ENCODE results near the gene HLA-DQA2.
"Not testable (repeated sequence)": the region's sequence is repeated elsewhere in the genome, so short reads cannot be mapped to it uniquely, and the experiment has no call there.

The HLA-DQA2 gene

DNA sequence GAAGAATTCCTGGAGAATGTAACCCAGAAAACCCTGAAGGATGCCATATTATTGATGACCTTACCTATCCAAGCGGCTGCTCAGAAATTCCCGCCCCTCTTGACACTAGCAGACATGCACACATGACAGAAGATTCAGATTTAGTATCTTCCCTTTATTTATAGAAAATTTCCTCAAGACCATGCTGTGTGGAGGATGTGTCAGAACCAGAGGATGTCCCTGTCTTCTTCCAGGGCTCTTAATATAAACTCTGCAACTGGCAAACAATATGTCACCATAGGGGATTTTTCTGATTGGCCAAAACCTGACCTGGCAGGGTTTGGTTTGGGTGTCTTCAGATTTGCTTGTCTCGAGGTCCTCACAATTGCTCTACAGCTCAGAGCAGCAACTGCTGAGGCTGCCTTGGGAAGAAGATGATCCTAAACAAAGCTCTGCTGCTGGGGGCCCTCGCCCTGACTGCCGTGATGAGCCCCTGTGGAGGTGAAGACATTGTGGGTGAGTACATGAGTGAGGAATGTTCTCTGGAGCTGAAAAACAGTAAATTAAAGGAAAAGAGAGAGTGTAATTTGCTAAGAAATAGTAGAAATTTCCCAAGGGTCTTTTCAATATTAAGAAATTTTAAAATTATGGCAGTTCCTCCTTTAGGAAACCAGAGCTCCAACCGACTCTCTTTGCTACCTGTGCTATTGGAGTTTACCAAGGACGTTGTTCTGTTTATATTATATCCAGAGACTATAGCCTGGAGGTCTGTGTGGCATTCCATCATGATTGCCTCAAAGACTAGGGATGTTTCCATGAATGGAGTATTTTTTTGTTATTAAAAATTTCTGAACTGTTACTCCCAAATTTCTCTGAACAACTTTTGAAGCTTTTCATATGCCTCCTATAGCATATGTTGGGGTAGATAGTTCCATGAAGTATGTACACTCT, at the start of gene HLA-DQA2:
TSS of gene HLA-DQA2 (plus strand) at position 361 of the 930 bp plus-strand sequence. CDS start at position 414, 53 bp downstream.
- in situ Hi-C loops (cut with MboI; ENCODE audit: low sequenced_read_pairs) = no loop called here

GRCh38 chr6:32692019-32692418, 49.2 kb upstream of the HLA-DQA2 start:
- in situ Hi-C loops (cut with MboI; ENCODE audit: low sequenced_read_pairs) = no loop called here

DNA sequence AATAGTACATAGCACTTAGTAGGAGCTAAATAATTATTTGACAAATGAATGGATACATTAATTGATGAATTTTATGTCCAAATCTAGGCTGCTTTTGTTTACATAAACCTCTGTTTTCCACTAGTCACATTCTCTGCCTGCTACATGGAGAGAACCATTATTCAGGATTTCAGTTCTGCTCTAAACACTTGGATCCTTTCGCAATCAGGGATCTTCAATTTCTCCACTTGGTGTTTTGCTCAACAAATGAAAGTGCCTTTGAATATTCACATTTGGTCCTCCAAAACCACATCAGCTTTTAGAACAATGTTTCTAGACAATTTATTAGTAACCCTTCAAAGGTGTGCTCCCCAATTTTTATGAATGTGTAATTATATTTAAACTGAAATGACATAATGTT, 44.2 kb upstream of the HLA-DQA2 start:
- in situ Hi-C loops (cut with MboI; ENCODE audit: low sequenced_read_pairs) = no loop called here

- in situ Hi-C loops (cut with MboI; ENCODE audit: low sequenced_read_pairs) = no loop called here
These were observed 40.7 kb upstream of the HLA-DQA2 start for GRCh38 chr6:32700391-32701040.

- in situ Hi-C loops (cut with MboI; ENCODE audit: low sequenced_read_pairs) = no loop called here
These were observed 37.8 kb upstream of the HLA-DQA2 start for GRCh38 chr6:32703347-32703746.

DNA sequence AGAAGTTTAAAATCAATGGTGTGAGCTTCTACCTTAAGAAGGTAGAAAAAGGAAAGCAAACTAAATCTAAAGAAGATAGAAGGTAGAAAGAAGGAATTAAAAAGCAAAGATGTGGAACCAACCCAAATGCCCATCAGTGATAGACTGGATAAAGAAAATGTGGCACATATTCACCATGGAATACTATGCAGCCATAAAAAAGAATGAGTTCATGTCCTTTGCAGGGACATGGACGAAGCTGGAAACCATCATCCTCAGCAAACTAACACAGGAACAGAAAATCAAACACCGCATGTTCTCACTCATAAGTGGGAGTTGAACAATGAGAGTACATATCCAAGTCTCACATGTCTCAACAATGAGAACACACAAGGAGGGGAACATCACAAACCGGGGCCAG, 36.0 kb upstream of the HLA-DQA2 start:
- in situ Hi-C loops (cut with MboI; ENCODE audit: low sequenced_read_pairs) = not testable (repeated sequence)

GRCh38 chr6:32709625-32710024, 31.6 kb upstream of the HLA-DQA2 start:
- in situ Hi-C loops (cut with MboI; ENCODE audit: low sequenced_read_pairs) = no loop called here

GRCh38 chr6:32713241-32713640, 27.9 kb upstream of the HLA-DQA2 start:
- in situ Hi-C loops (cut with MboI; ENCODE audit: low sequenced_read_pairs) = no loop called here

DNA sequence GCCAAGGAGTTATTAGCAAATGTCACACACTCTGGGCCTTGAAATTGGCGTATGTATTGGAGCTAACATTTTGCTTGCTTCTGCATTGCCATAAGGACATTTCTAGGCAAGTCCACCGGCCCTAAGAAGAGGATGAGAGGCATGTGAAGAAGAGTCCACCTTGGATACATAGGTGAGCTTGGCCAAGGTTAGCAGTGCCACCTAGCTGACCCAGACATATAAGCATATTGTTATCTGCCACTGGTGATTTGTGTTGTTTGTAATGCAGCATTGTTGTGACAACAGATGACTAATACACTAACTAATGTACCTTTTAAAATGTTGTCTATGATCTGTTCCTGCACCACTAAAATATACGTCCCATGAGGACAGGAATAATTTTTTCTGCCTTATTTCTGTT, 24.8 kb upstream of the HLA-DQA2 start:
- in situ Hi-C loops (cut with MboI; ENCODE audit: low sequenced_read_pairs) = no loop called here

GRCh38 chr6:32718879-32719278, 22.3 kb upstream of the HLA-DQA2 start:
- in situ Hi-C loops (cut with MboI; ENCODE audit: low sequenced_read_pairs) = no loop called here

GRCh38 chr6:32738126-32738525, 3.1 kb upstream of the HLA-DQA2 start:
- in situ Hi-C loops (cut with MboI; ENCODE audit: low sequenced_read_pairs) = no loop called here

- in situ Hi-C loops (cut with MboI; ENCODE audit: low sequenced_read_pairs) = no loop called here
These were observed 1.2 kb downstream of the HLA-DQA2 start for GRCh38 chr6:32742374-32742773.

DNA sequence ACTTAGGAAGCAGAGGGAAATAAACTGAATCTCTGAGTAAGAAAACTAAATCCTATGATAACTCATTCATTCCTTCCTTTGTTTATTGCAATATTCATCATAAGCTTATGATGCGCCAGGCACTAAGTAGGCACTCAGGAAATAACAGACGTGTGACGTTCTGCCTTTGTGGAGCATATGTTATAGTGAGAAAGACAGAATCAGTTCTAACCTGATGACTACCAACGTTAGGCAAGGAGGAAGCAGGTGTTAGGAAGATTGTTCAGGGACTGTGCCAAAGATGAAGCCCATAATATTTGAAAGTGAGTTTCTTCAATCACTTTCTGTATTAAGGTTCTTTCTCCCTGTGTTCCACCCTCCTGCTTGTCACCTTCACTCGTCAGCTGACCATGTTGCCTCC, 3.6 kb downstream of the HLA-DQA2 start:
- in situ Hi-C loops (cut with MboI; ENCODE audit: low sequenced_read_pairs) = no loop called here

GRCh38 chr6:32745649-32746048, 4.5 kb downstream of the HLA-DQA2 start:
- in situ Hi-C loops (cut with MboI; ENCODE audit: low sequenced_read_pairs) = not testable (repeated sequence)

DNA sequence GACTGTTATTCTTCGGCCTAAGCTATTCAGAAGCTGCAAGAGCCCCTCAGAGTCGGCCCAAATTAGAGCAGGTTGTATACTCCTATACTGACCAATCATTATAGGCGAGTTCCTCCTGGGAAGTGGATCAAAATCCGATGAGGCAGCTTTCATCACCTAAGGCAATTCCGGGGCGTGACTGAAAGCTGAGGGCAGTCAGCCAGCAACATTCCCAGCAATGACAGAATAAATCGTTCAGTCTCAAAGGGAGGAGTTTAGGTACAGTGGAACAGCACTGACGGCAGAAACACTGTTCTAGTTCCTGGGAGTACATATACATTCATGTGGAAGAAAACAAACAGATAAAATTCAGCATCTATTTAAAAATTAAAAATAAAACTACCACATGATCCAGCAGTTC, 11.4 kb downstream of the HLA-DQA2 start:
- in situ Hi-C loops (cut with MboI; ENCODE audit: low sequenced_read_pairs) = no loop called here

- in situ Hi-C loops (cut with MboI; ENCODE audit: low sequenced_read_pairs) = no loop called here
These were observed 18.5 kb downstream of the HLA-DQA2 start for GRCh38 chr6:32759669-32760068.

DNA sequence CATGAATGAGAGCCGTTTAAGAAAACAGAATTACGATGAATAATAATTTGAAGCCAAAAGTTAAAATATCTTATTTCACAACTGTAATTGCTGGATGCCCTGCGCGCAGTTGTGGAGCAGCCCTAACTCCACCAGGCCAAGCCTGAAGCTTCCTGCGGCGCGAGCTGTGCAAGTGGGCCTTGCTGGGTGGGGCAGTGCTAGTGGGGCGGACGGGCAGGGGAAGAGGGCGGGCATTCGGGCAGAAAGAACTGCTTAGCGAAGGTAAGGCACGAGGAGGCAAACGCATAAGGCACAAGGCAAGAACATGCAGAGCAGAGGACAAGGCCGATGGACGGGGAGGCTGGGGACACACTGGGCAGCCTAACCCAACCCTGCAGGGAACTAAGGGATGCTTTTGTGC, 19.9 kb downstream of the HLA-DQA2 start:
- in situ Hi-C loops (cut with MboI; ENCODE audit: low sequenced_read_pairs) = no loop called here

DNA sequence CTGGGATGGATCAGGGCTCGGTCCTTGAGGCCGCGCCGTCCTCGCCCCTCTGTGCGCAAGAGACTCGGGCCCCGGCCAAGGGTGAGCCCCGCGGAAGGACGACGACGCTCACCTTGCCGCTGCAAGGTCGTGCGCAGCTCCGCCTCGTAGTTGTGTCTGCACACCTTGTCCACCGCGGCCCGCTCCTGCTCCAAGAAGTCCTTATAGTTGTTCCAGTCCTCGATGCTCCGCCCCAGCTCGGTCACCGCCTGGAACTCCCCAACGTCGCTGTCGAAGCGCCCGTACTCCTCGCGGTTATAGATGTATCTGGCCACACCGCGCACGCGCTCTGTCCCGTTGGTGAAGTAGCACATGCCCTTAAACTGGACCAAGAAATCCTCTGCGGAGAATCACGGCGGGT, 20.4 kb downstream of the HLA-DQA2 start:
- in situ Hi-C loops (cut with MboI; ENCODE audit: low sequenced_read_pairs) = no loop called here

- in situ Hi-C loops (cut with MboI; ENCODE audit: low sequenced_read_pairs) = no loop called here
These were observed 22.2 kb downstream of the HLA-DQA2 start, which contains the start of gene HLA-DQB2 for GRCh38 chr6:32763421-32763820. TSS of gene HLA-DQB2 (minus strand) at chr6:32763532. CDS start at chr6:32763470, 62 bp downstream.

GRCh38 chr6:32764048-32764447, 22.9 kb downstream of the HLA-DQA2 start:
- in situ Hi-C loops (cut with MboI; ENCODE audit: low sequenced_read_pairs) = no loop called here

DNA sequence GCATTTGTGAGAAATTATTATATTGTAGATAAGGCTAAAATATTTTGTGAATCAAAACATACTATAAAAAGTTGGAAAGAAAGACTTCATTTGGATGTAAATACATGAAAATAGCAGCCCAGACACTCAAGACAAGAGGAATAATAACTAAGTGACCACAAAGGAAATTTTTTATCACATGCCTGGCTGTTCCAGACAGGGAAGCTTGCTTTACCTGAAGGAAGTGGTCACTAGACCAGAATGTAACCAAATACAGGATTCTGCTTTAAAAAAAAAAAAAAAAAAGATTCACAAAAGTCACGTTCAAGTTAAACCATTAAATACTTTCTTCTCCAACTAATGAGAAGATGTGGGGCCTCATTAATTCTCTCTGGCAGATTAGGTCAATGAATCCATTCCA, 31.5 kb downstream of the HLA-DQA2 start:
- in situ Hi-C loops (cut with MboI; ENCODE audit: low sequenced_read_pairs) = no loop called here

DNA sequence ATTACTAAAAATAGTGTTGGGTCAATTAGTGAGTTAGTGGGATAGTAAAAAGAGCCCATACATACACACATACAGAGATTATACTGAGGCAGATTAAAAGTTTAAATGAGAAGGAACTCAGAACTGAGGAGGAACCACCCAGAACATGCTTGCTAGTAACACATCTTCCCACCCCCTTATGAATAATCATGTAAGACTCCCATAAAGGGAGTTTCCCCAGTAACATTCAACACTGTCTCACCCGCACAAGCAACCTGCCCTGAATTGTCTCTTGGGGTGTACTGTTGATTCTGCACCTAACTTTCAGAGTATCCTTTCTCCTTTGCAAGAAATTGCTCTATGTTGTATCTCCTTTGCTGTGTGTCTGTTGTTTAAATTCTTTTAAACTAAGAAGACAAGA, 33.2 kb downstream of the HLA-DQA2 start:
- in situ Hi-C loops (cut with MboI; ENCODE audit: low sequenced_read_pairs) = no loop called here

All from hTERT RPE-1 (cell line).